Natural killer cell (primary cell): ENCODE measurements around the gene PRDM16. TPM values are rescaled to one million over a fixed set of nuclear protein-coding genes. Genes with fewer than 3 reads are reported as not detected.

ENCODE experiments used
- ATAC-seq, 3 donors: fragments of 150-1000 bp in 2 of 3; fragments of 200-7000 bp in 1 of 3; cut with Tn5 transposase; 1 replicate in 1 of 3; 2 replicates in 2 of 3; pipeline ENCODE4 v1.10.0; 2021; ENCODE audit warnings: mild to moderate bottlenecking in 2 of 3, moderate library complexity in 2 of 3
- DNase-seq, 2 donors: peaks; one replicate each; pipeline versions ENCODE4 v3.0.0 to v3.0.0-alpha.2; 2013 to 2021; ENCODE audit warnings: mixed read lengths in 1 of 2
- H3K27ac ChIP-seq: one replicate; pipeline ENCODE4 v1.5.1; 2013; ENCODE audit warnings: mild to moderate bottlenecking, low read length
- H3K27me3 ChIP-seq: one replicate; pipeline ENCODE4 v1.6.1; 2013; ENCODE audit warnings: low read length; ENCODE audit not compliant: control insufficient read depth, insufficient read depth
- H3K36me3 ChIP-seq: one replicate; pipeline ENCODE4 v1.6.1; 2013; ENCODE audit warnings: low read length; ENCODE audit not compliant: control insufficient read depth, insufficient read depth
- H3K4me1 ChIP-seq: one replicate; pipeline ENCODE4 v1.6.1; 2013; ENCODE audit warnings: low read length; ENCODE audit not compliant: control insufficient read depth, insufficient read depth
- H3K4me3 ChIP-seq: one replicate; pipeline ENCODE4 v1.5.1; 2013; ENCODE audit warnings: low read length
- H3K9me3 ChIP-seq: one replicate; pipeline ENCODE4 v1.6.1; 2013; ENCODE audit warnings: low read length; ENCODE audit not compliant: control insufficient read depth, insufficient read depth
- H3K27ac Mint-ChIP-seq, 2 donors: one replicate each; pipeline ENCODE4 v1.8.0; 2022; ENCODE audit warnings: mild to moderate bottlenecking in 2 of 2, mixed read lengths in 2 of 2, moderate library complexity in 1 of 2
- H3K27me3 Mint-ChIP-seq, 2 donors: one replicate each; pipeline ENCODE4 v1.8.0; 2022; ENCODE audit warnings: low read depth in 2 of 2, mixed read lengths in 2 of 2
- H3K36me3 Mint-ChIP-seq: one replicate; pipeline ENCODE4 v1.8.0; 2022; ENCODE audit warnings: mixed read lengths
- H3K4me1 Mint-ChIP-seq, 2 donors: one replicate each; pipeline ENCODE4 v1.8.0; 2022; ENCODE audit warnings: mixed read lengths in 2 of 2
- H3K4me3 Mint-ChIP-seq: one replicate; pipeline ENCODE4 v1.8.0; 2022; ENCODE audit warnings: mild to moderate bottlenecking, moderate library complexity, mixed read lengths
- H3K9me3 Mint-ChIP-seq, 2 donors: one replicate each; pipeline ENCODE4 v1.8.0; 2022; ENCODE audit warnings: mixed read lengths in 2 of 2
- WGBS: methylation state at CpG from one replicate; pipeline ENCODE4 v1.1.7; 2013; ENCODE audit warnings: missing lambda C conversion rate; ENCODE audit not compliant: insufficient coverage; 5-methylcytosine and 5-hydroxymethylcytosine counted together
- intact Hi-C: fragments of 100-400 bp; cut with micrococcal nuclease; formaldehyde crosslinking; loops from one replicate; pipeline ENCODE4 v1.14.2; 2022
- total RNA-seq, 4 donors: library from RNA; stranded (reverse); fragments of 120-200 nt in 1 of 4; gene quantifications; one replicate each; pipeline versions ENCODE4 v1.2.3 to v1.2.4, GENCODE V29; 2013 to 2022
- TF ChIP-seq, protein P1 (sequence below): fragments of 200-600 bp; IDR thresholded peaks from one replicate; pipeline ENCODE4 v1.8.0; 2022; ENCODE audit warnings: antibody characterized with exemption

PRDM16 gene
- total RNA-seq, 3 donors from 2014 or later (not counting 1 experiment from before 2014, with no cell fraction given), result 0.25 to 0.64 TPM; not detected in 1

DNA sequence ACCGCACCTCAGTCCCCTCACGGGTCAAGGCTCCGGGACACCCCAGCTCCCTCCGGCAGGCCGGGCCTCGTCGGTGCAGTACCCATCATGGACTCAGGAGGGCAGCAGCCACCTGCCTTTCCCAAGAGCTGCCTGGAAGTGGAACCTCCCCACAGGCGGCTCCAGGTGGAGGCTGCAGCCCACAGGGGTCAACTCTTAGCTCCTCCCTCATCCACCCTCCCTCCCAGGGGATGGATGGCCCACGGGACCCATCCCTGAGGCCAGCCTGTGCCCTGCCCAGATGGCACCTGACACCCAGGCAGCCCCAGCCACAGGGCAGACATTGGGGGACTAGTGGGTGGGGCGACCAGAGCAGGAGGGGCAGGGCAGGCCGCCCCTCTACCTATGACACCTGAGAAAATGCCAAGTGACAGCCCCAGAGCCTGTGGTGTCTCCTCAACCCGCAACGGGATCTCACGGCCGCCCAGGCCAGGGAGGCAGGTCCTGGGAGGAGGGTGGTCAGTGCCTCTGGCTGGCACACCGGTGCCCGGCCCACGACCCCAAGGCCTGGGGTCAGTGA lies 384.3 kb downstream of the PRDM16 start:
- Mint-ChIP-seq H3K36me3 (no peaks in the 10 kb centered on the region), H3K27me3 (peaks cover 9 to 25% of the 10 kb centered on the region in 2 donors), H3K27ac (no peak overlapping the region), H3K4me3 (peak overlapping the region; percentile 75), H3K4me1 (no peaks in the 10 kb centered on the region), H3K9me3 (no peaks in the 10 kb centered on the region)
- intact Hi-C loops, result no loop called here
- peaks cover 16% of the 10 kb centered on the region for H3K27me3 ChIP-seq
- no peaks in the 10 kb centered on the region for H3K36me3 ChIP-seq
- ATAC-seq (peak; percentile 68 to 84 (median 78)), DNase-seq (peak; percentile 52 to 83)
- peaks cover 21% of the 10 kb centered on the region for H3K4me1 ChIP-seq
- H3K27ac ChIP-seq, result no peak overlapping the region
- H3K4me3 ChIP-seq, result no peak overlapping the region
- WGBS, result 28% methylated on average over 18 of the region's 18 CpGs
- TF ChIP-seq, protein P1, sequence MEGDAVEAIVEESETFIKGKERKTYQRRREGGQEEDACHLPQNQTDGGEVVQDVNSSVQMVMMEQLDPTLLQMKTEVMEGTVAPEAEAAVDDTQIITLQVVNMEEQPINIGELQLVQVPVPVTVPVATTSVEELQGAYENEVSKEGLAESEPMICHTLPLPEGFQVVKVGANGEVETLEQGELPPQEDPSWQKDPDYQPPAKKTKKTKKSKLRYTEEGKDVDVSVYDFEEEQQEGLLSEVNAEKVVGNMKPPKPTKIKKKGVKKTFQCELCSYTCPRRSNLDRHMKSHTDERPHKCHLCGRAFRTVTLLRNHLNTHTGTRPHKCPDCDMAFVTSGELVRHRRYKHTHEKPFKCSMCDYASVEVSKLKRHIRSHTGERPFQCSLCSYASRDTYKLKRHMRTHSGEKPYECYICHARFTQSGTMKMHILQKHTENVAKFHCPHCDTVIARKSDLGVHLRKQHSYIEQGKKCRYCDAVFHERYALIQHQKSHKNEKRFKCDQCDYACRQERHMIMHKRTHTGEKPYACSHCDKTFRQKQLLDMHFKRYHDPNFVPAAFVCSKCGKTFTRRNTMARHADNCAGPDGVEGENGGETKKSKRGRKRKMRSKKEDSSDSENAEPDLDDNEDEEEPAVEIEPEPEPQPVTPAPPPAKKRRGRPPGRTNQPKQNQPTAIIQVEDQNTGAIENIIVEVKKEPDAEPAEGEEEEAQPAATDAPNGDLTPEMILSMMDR, result peak; percentile 63
- no peaks in the 10 kb centered on the region for H3K9me3 ChIP-seq

DNA sequence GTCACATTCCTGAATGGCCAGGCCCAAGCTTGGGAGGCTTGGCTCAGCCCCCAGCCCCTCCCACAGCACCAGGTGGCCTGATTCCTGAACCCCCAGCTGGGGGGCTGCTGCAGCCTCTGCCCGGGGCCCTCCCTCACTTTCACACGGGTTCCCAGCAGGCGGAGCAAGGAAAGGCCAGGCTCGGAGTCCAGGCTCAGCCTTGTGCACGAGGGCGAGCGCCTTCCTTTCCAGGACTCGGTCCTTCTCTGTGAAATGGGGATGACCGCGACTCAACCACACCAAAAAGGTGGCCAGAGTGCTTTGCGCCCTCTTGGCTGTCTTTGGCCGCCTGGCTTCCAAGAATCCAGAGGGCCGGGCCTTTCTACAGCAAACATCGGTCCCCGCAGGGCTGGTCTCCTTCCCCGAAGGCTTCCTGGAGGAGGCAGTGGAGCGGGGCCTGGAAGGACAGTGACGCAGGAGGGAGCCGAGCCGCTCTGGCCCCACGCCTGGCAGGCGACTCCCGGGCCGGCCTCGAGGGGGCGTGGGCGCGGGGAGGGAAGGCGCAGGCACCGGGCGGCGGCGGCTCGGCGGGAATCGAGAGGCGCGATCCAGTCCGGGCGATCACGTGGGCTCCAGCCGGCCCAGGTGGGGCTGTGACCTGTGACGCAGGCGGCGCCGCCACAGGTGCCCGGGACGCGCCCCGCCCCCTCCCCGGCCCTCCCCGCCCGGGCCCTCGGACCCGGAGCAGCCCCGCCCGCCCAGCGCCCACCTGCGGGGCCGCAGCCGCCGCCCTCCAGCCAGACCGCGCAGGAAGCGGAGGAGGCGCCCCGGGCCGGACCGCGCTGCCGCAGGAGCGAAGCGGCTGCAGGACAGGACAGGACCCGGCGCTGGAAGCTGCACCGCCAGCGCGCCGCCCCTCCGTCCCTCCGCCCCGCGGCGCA lies 385.1 kb downstream of the PRDM16 start, which contains the start of gene ARHGEF16:
TSS of gene ARHGEF16 (plus strand) at position 775 of the 920 bp plus-strand sequence. CDS start 8,420 bp downstream, outside the sequence.
- peak; percentile 29 to 64 (median 55) for ATAC-seq

DNA sequence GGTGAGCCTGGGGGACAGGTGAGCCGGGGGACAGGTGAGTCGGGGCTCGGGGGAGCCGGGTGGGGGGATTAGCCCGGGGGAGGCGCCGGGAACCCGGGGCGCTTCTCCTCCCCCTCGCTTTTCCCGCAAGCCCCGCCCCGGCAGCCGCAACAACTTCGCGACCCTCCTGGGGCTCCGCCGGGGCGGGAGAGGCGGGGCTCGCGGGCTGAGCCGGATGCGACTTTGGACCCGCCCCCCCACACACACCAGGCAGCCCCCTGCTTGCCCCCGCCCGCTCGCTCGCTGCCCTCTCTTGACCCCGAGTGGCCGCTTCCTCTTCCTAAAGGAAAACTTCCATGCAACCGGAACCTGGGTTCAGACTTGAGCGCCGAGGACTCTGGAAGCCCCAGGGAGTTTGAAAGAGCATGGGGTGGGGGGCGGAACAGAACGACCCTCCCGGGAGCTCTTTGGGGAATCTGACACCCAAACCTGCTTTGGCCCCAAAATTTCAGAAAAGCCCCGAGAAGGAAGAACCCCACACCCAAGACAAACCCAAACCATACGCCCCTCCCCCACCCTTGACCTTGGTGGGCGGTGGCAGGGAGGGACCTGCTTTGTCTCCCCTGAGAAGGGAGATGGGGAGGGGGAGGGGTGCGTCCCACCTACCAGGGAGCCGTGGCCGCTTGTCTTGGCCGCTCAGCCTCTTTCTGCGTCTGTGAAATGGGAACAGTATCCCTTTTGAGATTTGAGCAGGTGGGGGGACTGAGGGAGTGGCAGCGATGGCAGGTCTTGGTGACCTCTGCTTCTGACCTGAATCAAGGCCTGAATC lies 386.0 kb downstream of the PRDM16 start:
- no peaks in the 10 kb centered on the region for H3K9me3 Mint-ChIP-seq
- TF ChIP-seq, protein P1, result no peak
- Histone ChIP-seq H3K4me3 (no peak overlapping the region), H3K27me3 (peaks cover 16% of the 10 kb centered on the region), H3K36me3 (no peaks in the 10 kb centered on the region), H3K4me1 (peaks cover 21% of the 10 kb centered on the region), H3K27ac (no peak overlapping the region), H3K9me3 (no peaks in the 10 kb centered on the region)
- H3K4me1 Mint-ChIP-seq, result no peaks in the 10 kb centered on the region
- peak overlapping the region in 1 of 2 donors; percentile 52 for H3K27ac Mint-ChIP-seq
- WGBS, result 15% methylated on average over 38 of the region's 46 CpGs
- no peaks in the 10 kb centered on the region for H3K36me3 Mint-ChIP-seq
- DNase-seq, result peak in 1 of 2 donors; percentile 30
- intact Hi-C loops, result no loop called here
- H3K4me3 Mint-ChIP-seq, result peak overlapping the region; percentile 68
- peaks cover 6 to 15% of the 10 kb centered on the region in 2 donors for H3K27me3 Mint-ChIP-seq
- ATAC-seq, result peak in 1 of 3 donors; percentile 27

More for the DNA sequence above, 385.1 kb downstream of the PRDM16 start, which contains the start of gene ARHGEF16:
- Histone ChIP-seq H3K4me3 (no peak within 1 kb of the TSS), H3K9me3 (no peaks in the 10 kb centered on the region), H3K27me3 (peaks cover 16% of the 10 kb centered on the region), H3K27ac (no peak within 1 kb of the TSS), H3K36me3 (no peaks in the 10 kb centered on the region), H3K4me1 (peaks cover 21% of the 10 kb centered on the region)
- H3K4me1 Mint-ChIP-seq, result no peaks in the 10 kb centered on the region
- peaks cover 9 to 24% of the 10 kb centered on the region in 2 donors for H3K27me3 Mint-ChIP-seq
- WGBS, result 5% methylated on average over 84 of the region's 84 CpGs
- H3K9me3 Mint-ChIP-seq, result no peaks in the 10 kb centered on the region
- TF ChIP-seq, protein P1, result no peak
- no peaks in the 10 kb centered on the region for H3K36me3 Mint-ChIP-seq
- peak in 1 of 2 donors; percentile 55 for DNase-seq
- peak within 1 kb of the TSS; percentile 68 for H3K4me3 Mint-ChIP-seq
- H3K27ac Mint-ChIP-seq, result peak within 1 kb of the TSS in 1 of 2 donors; percentile 52
- intact Hi-C loops, result no loop called here
